ENCODE results near the gene CACUL1.

CACUL1 gene

DNA sequence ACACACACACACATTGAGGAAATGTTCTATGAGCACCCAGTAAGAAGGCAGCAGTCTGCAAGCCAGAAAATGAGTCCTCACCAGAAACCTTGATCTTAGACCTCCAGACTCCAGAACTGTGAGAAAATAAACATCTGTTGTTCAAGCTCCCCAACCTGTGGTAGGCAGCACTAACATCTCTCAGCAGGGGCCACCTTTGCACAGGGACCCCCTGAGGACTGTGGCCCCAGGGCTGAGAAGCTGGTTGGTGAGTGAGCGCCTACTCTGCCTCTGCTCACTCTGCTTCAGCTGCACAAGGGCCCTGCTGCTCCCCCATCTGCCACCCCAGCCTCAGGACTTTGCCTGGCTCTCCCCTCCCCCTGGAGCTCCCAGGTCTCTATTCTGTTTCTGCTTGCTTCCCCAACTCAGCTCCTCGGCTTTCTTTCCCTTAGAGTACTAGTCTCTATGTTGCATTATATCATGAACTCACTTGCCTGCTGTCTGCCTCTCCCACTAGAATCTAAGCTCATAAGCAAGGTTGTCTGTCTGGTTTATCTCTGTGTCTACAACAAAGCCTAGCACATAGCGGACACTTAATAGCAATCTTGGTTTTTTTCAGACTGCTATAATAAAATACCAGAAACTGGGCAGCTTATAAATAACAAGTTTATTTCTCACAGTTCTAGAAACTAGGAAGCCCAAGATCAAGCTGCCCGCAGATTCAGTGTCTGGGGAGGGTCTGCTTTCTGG is 118.9 kb downstream of the CACUL1 start:
- no peak for DNase-seq

DNA sequence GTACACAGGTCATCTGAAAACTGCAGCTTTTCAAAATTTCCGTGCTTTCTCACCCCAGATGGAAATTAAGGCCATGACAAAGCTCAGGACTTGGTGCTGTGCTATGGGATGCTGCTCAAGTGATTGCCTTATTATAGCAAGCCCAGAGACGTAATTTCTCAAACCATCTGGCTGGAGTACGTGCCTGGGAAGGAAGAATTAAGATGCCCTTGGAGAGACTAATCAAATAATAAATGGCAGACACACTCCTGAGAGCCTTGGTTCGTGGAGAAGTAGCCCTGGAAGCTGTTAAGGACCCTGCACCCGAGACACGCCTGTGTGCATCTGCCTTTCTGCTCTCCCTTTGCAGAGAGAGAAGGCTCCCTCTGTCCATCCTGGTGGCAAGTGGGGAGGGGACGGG is 121.0 kb downstream of the CACUL1 start:
- no peak for DNase-seq

DNA sequence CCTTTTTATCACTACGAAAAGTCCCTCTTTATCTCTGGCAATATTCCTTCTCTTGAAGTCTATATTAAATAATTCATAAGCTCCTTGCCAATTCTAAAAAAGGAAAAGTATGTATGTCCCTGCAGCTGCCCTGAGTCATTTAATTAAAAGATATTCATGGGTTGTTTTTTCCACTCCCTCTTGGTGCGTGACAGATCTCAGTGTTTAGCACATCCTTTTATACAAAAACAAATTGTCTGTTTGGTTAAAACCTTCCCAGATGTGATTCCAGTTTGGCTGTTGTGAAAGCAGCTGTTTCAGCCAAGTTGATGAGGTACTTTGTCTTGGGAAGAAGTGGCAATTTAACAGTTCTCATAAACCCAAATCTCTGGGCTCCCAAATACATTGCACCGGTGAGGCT is 125.6 kb downstream of the CACUL1 start:
- DNase-seq: no peak

DNA sequence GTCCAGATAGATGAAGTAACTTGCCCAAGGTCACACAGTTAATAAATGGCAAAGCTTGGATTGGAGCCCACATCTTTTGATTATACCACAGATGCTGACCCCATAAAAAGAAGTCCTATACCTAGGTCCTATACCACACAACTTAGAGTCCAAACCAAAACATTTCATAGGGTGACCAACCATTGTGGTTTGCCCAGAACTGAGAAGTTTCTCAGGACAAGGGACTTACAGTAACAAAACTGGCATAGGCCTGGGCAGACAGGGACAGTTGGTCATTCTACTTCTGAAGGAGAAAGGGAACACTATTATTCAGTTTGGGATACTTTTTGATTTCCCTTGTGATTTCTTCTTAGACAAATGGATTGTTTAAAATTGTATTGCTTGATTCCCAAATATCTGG is 126.4 kb downstream of the CACUL1 start:
- no peak for DNase-seq

DNA sequence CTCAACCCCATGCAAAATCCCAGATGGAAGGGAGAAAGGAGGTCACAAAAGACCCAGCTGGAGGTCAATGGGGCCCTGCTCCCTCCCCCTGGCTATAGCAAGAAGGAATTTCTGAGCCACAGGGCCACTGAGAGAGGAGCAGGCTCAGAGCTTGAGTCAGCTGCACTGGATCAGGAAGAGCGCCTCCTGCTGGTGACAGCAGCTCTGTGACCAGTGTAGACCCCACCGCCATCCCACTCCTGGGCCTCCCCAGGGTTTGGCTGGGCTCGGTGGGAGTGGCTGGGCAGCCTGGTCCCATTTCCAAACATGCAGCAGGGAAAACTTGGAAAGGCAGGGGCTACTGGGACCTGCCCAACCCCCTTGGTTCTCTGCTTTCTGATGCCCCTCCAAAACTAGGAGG is 127.8 kb downstream of the CACUL1 start:
- no peak for DNase-seq
